ENCODE data around the gene NR4A2.

GRCh38 chr2:156340804-156341451 lies 8.4 kb upstream of the NR4A2 start:
- TF ChIP-seq CEBPB (IDR thresholded peaks at IDR 0.05) = no peak
- TF ChIP-seq RAD21 (IDR thresholded peaks at IDR 0.05; ENCODE audit: low read depth) = no peak
- TF ChIP-seq FOXM1 (IDR thresholded peaks at IDR 0.05; ENCODE audit: borderline replicate concordance, low read depth) = no peak
- TF ChIP-seq, protein P1, sequence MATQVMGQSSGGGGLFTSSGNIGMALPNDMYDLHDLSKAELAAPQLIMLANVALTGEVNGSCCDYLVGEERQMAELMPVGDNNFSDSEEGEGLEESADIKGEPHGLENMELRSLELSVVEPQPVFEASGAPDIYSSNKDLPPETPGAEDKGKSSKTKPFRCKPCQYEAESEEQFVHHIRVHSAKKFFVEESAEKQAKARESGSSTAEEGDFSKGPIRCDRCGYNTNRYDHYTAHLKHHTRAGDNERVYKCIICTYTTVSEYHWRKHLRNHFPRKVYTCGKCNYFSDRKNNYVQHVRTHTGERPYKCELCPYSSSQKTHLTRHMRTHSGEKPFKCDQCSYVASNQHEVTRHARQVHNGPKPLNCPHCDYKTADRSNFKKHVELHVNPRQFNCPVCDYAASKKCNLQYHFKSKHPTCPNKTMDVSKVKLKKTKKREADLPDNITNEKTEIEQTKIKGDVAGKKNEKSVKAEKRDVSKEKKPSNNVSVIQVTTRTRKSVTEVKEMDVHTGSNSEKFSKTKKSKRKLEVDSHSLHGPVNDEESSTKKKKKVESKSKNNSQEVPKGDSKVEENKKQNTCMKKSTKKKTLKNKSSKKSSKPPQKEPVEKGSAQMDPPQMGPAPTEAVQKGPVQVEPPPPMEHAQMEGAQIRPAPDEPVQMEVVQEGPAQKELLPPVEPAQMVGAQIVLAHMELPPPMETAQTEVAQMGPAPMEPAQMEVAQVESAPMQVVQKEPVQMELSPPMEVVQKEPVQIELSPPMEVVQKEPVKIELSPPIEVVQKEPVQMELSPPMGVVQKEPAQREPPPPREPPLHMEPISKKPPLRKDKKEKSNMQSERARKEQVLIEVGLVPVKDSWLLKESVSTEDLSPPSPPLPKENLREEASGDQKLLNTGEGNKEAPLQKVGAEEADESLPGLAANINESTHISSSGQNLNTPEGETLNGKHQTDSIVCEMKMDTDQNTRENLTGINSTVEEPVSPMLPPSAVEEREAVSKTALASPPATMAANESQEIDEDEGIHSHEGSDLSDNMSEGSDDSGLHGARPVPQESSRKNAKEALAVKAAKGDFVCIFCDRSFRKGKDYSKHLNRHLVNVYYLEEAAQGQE (IDR thresholded peaks at IDR 0.05; ENCODE audit: low read depth) = no peak
- TF ChIP-seq EGR1 (IDR thresholded peaks at IDR 0.05) = no peak
- TF ChIP-seq EP300 (IDR thresholded peaks at IDR 0.05; ENCODE audit: borderline replicate concordance) = no peak
- TF ChIP-seq TAF1 (IDR thresholded peaks at IDR 0.05; ENCODE audit: low read depth) = no peak
- TF ChIP-seq CREB1 (IDR thresholded peaks at IDR 0.05; ENCODE audit: low read depth) = no peak
- TF ChIP-seq NFIC (IDR thresholded peaks at IDR 0.05) = no peak
- TF ChIP-seq YY1 (IDR thresholded peaks at IDR 0.05; ENCODE audit: low read depth) = no peak
- TF ChIP-seq, protein P2, sequence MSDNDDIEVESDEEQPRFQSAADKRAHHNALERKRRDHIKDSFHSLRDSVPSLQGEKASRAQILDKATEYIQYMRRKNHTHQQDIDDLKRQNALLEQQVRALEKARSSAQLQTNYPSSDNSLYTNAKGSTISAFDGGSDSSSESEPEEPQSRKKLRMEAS (IDR thresholded peaks at IDR 0.05) = no peak
- no peak for TF ChIP-seq TEAD4 (IDR thresholded peaks at IDR 0.05)
- TF ChIP-seq ZBTB7A (IDR thresholded peaks at IDR 0.05; ENCODE audit: low read depth) = no peak

All from Ishikawa (cell line).